DMS 273 treated with DMSO at 0.1 percent for 48 hours (cell line): ENCODE data around the gene ESPL1.
A peak's percentile ranks its signal among the peaks of the same experiment; 100 is the strongest.

ENCODE experiments used
- DNase-seq: peaks from one replicate; lab custom pipeline; 2025; lab: John Stamatoyannopoulos, UW

The ESPL1 gene

DNA sequence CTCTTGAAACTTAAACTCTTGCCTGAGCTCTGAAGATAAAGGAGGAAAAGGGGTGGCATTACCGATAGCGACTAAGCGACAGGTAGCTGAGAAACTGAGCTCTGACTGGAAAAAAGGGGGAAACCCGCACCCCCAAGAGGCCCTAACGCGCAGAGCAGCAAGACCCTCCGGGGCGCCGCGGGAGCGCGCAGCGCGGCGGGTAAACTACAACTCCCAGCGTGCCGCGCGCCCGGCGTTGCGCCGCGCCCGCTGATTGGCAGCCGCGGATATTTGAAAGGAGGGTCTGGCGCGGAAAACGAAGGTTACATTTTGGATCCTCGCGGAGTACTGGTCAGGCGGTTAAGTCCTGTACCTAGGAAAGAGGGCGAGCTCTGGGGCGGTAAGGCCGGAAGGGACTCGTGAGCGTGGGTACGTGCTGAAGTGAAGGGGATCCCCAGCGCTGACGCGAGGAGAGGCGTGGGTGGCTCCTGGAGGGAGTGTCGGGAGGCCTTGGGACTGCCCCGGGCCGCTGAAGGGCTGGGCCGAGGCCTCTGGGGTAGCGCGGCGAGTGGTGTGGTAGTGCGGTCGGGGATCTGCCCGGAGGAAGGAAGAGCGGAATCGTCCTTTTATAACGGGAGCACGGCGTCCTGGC lies at the start of gene ESPL1:
Gene ESPL1, plus strand, starts transcription at position 301 of the 631 bp plus-strand sequence. CDS start 468 bp downstream, outside the sequence.
- peak; percentile 63 for DNase-seq

GRCh38 chr12:53218551-53219291 lies 49.4 kb upstream of the ESPL1 start:
- no peak for DNase-seq

DNA sequence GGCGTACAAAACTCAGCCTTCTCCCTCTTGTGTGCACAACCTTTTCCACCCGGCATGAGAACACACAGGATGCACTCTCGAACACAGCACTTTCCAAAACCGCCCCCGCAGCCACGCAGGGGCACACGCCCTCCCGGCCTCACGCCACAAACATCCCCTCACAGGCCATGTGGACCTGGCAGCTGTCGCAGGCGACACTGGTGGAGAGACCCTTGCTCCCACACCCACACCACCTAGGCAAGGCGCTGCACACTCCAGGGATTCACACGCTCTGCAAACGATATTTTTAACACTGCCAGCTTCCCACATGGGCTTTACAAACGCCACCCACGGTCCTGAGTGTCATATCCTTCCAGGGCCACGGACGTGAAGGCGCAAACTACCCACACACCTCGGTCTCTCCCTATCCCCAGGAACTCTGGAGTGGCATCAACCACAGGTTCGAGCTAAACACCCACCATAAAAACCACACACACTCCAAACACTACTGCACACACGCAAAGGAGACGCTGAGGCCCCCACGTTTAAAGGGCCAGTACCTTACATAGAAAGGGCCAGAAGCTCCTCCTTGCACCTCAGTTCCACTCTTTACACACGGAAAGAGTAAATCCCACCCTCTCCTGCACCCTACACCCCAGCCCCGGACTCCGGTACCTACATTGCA lies 48.7 kb upstream of the ESPL1 start:
- no peak for DNase-seq

DNA sequence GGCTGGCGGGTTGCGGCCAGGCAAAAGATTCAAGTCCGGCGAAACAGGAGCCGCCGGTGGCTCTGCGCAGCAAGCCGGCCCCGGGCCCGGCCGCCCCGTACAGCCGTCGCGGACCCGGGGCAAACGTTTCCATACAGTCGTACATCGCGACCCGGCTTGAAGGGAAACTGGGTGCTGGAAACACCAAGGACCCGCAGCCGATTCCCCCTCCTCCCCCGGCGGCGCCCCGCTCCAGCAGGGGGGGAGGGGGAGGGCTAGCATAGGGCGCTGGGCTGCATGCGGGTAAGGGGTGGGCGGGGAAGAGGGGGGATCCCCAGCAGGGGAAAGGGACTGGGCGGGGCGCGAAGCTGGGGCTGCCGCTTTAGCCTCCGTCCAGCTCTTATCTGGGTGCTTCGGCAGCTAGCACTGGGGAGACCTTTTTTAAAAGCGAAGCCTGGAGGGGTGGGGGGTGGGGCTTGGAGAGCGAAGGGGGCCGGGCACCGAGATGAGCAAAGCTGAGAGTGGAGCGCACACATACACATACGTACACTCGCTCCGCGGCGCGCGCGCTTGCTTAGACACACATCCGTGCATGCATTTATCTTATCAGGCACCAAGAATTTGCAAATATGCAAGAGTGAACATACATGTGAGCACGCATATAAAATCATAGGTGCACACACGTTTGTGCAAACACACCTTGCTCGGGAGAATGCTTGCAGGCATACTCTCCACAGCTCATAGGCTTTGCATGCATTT lies 48.0 kb upstream of the ESPL1 start:
- DNase-seq = no peak

- peak; percentile 50 for DNase-seq
Measured at GRCh38 chr12:53220694-53221202, 47.4 kb upstream of the ESPL1 start.

DNA sequence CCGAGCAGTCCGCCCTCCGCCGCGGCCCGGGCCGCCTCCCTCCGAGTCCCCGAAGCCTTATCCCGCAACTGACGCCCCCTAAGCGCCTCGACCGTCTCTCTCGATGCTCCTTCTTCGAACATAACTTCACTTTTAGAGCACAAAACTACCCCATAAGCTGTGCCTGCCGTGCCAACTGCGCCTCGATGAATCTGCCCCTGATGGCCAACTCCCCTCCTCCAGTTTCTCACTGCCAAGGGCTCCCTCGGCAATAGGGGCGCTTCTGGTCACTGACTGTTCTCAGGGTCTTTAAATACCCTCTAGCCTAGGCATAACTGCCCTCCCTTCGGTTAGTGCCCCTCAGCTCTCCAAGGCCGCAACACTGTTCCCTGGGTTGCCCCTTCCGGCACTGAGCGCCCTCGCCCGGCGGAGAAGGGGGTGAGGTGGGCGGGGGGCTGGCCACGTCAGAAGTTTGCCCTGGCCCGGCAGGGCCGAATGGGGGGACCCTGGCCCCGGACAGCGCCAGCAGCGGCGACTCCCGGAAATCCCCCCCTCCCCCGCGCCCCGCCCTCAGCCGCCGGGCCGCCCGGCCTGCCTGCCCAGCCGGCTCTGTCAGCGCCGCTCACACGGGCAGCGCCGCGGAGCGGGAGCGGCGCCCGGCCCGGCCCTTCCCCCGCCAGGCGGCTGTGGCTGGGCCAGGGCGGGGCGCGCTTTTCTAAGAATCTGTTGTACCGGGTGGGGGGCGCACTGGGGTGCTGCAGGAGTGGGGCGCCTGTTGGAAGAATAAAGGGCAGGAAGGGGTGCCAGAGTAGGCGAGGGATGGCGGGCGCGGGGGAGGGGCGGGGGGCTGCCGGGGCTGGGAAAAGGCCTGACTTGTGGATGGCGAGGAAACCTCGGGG lies 46.7 kb upstream of the ESPL1 start:
- no peak for DNase-seq

- no peak for DNase-seq
Measured at GRCh38 chr12:53222170-53222721, 45.9 kb upstream of the ESPL1 start.

DNA sequence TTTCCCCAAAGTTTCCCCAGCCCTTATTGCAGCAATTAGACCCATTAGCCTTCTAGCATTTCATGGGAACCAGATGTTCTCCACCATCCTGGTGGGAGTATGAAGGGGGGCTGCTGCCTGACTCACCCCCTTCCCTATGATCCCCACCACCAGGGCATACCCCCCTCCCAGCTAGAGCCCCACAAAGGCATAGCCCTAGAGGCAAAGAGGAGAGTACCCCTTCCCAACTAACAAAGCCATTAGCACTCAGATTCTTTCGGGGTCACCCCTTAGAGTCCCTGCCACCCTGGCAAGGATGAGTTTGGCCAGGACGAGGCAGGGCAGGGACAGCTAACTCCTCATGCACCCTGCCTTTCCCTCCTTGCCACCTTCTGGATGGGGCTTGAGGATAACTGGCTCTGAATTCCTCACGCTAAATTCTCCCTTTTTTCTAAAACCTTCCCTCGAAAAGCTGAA lies 45.3 kb upstream of the ESPL1 start:
- no peak for DNase-seq

DNA sequence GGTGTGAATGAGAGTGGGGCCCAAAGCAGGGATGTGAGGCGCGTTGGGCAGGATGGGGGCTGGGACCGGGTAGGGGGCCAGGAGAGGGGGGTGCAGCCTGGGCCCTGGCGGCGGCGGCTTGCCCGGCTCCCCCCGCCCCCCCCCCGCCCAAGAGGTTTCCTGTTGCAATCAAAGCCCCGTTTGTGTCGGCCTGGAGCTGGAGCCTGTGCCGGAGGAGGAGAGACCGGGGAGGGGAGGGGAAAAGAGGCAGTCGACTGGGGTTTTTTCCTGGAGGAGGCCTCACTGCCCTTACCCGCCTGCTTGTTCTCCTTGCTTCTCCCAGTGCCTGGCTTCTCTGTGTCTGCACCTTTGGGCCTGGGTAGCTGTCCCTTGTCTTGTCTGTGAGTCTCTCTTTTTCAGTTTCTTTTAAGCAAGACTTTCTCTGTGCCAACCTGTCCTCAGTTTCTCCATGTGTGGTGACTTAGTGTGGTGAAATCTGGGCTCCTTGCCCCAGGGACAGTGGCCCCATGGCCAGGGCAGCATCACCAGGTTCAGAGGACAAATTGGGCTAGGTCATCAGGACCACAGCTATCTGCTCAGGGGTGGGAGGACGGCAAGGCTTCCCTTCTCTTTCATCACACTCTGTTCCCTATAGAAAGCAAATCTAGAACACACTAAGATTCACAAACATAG lies 44.6 kb upstream of the ESPL1 start:
- DNase-seq = no peak

DNA sequence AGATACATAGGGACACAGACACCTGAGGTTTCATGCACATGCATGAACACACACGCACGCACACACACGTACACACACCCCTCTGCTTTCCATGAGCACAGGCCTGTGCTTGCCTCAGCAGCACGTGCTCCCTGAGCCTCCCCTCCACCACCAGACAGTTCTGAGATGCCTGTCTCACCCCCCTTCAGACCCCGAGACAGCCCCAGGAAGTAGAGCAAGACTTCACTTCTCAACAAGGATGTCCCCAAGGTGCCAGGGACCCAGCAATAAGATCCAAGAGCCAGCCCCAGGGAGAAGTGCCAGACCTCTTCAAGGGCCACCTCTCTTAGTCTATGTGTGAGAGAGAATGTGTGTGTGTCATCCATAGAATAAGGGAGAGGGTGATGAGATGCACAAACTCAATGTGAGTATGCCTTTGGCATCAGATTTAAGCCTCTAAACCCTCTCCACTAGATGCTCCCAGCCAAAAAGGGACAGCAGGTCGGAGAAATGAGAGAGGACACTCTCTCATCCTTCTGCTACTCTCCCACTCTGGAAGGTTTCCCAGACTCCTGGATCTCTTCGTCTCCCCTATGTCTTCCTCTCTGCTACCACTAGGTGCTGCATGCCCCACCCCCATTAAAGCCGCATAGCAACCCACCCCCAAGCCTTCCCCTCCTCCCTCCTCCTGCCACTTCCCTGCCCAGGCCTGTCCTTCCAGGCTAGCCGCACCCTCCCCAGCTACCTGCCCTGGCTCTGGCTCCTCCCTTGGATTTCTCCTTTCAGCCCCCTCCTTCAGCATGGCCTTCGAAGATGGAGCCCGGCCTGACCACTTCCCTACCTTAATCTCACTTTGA lies 43.8 kb upstream of the ESPL1 start:
- peak; percentile 12 for DNase-seq

DNA sequence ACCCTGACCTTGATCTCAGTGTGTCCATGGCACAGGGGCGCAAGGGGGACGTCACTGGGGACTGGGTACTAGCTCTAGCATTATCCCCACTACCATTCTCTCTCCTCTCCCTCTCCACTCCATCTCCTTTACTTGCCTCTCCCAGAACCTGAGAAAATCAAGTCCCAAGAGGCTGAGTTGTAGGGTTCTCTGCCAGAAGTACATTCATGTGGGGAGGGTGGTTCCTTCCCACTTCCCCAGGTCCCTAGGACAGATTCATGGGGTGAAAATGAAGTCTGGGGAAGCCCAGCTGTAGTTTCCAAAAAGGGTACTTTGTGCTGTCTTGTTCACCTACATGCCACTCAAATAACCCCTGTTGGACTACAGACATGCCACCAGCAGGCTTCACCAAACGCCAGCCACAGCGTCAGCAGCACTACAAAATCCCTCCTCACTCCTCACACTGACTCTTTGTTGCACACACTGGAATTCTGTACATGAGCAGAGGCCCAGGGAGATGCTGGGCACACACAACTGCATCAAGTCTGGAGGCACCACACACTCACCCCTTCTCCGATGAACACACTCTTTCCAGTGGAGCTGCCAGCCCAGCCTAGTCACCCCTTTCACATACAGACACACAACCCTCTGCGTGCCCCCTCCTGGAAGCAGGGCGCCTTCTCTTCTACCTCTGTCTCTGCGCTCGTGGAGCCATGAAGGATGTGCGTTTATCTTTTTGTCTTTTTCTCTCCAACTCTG lies 43.0 kb upstream of the ESPL1 start:
- DNase-seq = no peak

DNA sequence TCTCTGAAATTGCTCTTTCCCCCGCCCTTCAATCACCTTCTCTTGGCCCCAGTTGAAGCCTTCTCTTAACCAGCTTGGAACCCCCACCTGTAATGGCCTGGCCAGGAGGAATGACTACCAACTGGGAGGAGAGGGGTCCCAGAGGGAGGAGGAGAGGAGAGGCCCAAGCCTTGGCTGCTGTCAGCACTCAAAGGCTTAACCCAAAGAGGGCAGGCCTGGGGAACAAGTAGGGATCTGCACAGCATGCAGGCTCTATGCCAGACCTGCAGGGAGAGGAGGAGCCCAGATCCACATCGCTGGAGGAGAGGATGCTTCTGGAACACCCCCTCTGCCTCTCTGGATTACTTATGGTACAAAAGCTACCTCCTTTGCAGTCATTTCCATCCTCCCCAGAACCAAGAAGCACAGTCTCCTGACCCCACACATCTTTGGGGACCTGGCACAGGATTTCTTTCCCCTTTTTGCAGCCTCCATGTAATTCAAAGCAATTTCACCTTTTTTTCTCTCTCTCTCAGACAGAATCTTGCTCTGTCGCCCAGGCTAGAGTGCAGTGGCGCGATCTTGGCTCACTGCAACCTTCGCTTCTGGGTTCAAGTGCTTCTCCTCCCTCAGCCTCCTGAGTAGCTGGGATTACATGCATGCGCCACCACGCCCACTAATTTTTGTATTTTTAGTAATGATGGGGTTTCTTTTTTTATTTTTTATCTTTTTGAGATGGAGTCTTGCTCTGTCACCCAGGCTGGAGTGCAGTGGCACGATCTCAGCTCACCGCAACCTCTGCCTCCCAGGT lies 42.3 kb upstream of the ESPL1 start:
- no peak for DNase-seq

DNA sequence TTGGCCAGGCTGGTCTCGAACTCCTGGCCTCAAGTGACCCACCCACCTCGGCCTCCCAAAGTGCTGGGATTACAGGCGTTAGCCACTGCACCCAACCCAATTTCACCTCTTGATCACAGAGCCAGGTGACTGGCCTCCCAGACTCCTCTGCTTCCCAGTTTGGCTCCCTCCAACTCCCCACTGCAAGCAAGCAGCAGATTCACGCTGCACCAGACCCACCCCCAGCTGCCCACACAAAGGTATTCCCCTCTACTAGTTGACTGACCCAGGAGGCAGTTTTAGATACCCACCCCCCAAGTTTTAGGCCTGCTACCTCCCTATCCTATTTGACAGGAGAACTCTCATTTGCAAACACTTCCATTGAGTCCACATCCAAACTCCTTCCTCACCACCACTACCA lies 41.3 kb upstream of the ESPL1 start:
- no peak for DNase-seq

GRCh38 chr12:53227341-53227740 lies 40.8 kb upstream of the ESPL1 start:
- no peak for DNase-seq

DNA sequence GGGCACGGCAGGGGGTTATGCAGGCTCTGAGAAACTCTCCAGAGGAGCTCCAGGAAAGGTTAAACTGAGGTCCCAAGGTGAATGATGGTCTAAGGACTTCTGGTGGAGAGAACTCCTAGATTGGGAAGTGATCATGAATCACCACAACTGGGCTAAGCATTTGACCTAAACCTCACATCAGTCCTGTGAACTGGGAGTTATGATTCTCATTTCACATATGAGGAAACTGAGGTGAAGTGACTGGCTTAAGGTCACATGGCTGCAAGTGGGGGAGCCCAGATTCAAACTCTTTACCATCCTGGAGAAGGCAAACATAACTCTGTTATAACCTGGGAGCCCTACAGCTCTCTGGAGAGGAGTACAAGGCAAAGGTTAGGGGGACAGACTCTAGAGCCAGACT lies 40.3 kb upstream of the ESPL1 start:
- DNase-seq = no peak

- DNase-seq = no peak
Measured at GRCh38 chr12:53229454-53229853, 38.6 kb upstream of the ESPL1 start.

DNA sequence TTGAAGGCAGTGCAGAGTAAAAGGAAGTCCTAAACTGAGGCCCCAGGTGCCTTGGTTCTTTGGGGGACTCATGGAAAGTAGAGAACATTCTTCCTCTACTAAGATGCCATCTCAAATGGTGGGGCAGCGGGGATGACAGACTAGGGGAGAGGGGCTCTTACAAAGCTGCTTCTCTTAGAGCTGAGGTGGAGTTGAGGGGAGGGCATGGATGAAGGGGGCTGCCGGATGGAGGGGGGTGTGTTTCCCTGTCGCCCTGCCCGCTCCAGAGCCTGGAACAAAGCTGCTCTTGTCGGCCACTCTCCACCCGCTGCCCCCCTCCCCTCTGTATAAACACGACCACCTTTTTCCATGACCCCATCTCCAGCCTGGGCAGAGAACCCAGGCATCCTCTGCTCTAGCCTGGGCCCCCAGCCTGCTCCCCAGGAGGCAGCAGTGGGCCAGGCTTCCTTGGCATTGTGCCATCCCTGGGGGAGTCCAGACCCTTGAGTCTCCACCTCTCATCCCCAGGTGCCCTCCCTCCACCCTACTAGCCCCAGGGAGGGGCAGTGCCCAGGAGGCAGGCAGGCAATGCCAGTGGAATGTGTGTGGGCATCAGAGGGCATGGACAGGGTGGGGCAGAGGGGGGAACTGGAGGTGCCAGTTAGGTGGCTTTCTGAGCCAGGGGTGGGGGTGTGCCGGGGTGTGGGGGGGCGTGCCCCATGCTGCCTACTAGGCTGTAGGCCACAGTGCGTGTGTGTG lies 37.8 kb upstream of the ESPL1 start:
- no peak for DNase-seq

GRCh38 chr12:53231671-53231920 lies 36.5 kb upstream of the ESPL1 start:
- no peak for DNase-seq
